DND-41 (cell line): Measurements from ENCODE around the gene ALPL.

Source experiments
- EZH2 ChIP-seq: IDR thresholded peaks from 3 replicates; pipeline ENCODE4 v1.6.1; 2012; ENCODE audit warnings: borderline replicate concordance, low read depth, mild to moderate bottlenecking, moderate library complexity, low read length, inconsistent platforms; ENCODE audit not compliant: severe bottlenecking
- TF ChIP-seq, protein P1 (sequence below): IDR thresholded peaks from 2 replicates; pipeline ENCODE4 v1.5.1; 2012; ENCODE audit warnings: borderline replicate concordance, low read length, moderate library complexity, mild to moderate bottlenecking; ENCODE audit not compliant: poor library complexity, severe bottlenecking; ENCODE audit errors: extremely low read depth

DNA sequence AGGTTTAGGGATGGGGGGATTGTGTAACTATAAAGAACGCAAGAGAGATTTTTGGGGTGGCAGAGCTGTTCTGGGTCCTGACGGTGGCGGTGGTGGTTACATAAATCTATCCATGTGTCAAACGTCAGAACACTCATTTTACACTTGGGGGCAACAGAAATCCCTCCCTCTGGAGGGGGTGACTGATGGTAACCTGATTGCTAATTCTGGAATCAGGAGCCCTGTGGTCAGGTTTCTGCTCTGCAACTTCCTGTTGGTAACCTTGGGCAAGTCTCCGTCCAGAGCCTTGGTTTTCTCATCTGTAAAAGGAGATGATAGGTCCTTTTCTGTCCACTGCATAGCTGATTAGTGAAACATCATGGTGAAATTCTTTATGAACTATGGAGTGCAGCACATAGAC, 40.9 kb downstream of the ALPL start:
- TF ChIP-seq EZH2: no peak
- TF ChIP-seq, protein P1, sequence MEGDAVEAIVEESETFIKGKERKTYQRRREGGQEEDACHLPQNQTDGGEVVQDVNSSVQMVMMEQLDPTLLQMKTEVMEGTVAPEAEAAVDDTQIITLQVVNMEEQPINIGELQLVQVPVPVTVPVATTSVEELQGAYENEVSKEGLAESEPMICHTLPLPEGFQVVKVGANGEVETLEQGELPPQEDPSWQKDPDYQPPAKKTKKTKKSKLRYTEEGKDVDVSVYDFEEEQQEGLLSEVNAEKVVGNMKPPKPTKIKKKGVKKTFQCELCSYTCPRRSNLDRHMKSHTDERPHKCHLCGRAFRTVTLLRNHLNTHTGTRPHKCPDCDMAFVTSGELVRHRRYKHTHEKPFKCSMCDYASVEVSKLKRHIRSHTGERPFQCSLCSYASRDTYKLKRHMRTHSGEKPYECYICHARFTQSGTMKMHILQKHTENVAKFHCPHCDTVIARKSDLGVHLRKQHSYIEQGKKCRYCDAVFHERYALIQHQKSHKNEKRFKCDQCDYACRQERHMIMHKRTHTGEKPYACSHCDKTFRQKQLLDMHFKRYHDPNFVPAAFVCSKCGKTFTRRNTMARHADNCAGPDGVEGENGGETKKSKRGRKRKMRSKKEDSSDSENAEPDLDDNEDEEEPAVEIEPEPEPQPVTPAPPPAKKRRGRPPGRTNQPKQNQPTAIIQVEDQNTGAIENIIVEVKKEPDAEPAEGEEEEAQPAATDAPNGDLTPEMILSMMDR: no peak
